Esophagus muscularis mucosa (tissue), 4 donors: Measurements from ENCODE around the gene KRTAP9-8. TPM values are rescaled to one million over a fixed set of nuclear protein-coding genes. Genes with fewer than 3 reads are reported as not detected.
"Not testable (repeated sequence)": the region's sequence is repeated elsewhere in the genome, so short reads cannot be mapped to it uniquely, and the experiment has no call there.

ENCODE experiments used
- DNase-seq: peaks from one replicate; pipeline ENCODE4 v3.0.0-alpha.2; 2017; ENCODE audit errors: extremely low spot score
- H3K27ac ChIP-seq, 4 donors: fragments of 200-600 bp; sonication (generic); replicated peaks in 1 of 4; 1 replicate in 3 of 4; 2 replicates in 1 of 4; pipeline ENCODE4 v1.5.1; 2016 to 2019; ENCODE audit warnings: mild to moderate bottlenecking in 1 of 4
- H3K27me3 ChIP-seq, 4 donors: fragments of 200-600 bp; sonication (generic); one replicate each; pipeline versions ENCODE4 v1.5.1 to v1.6.0; 2016 to 2019
- H3K36me3 ChIP-seq, 4 donors: fragments of 200-600 bp; sonication (generic); one replicate each; pipeline ENCODE4 v1.5.1; 2016 to 2019
- H3K4me1 ChIP-seq, 4 donors: fragments of 200-600 bp; sonication (generic); one replicate each; pipeline ENCODE4 v1.5.1; 2016 to 2019
- H3K4me3 ChIP-seq, 4 donors: fragments of 200-600 bp; sonication (generic); 1 replicate in 2 of 4; 2 replicates in 2 of 4; pipeline ENCODE4 v1.5.1; 2016 to 2019; ENCODE audit warnings: mild to moderate bottlenecking in 4 of 4, moderate library complexity in 1 of 4
- H3K9me3 ChIP-seq, 4 donors: fragments of 200-600 bp; sonication (generic); 1 replicate in 3 of 4; 2 replicates in 1 of 4; pipeline ENCODE4 v1.5.1; 2016 to 2019
- EP300 ChIP-seq: sonication (generic); formaldehyde crosslinking; IDR thresholded peaks from one replicate; pipeline ENCODE4 v1.6.1; 2017; ENCODE audit warnings: antibody characterized with exemption
- POLR2A ChIP-seq: fragments of 450-650 bp; IDR thresholded peaks from one replicate; pipeline ENCODE4 v1.6.1; 2017; ENCODE audit warnings: antibody characterized with exemption, moderate library complexity, mild to moderate bottlenecking, low read depth
- POLR2AphosphoS5 ChIP-seq, 2 donors: sonication (generic); formaldehyde crosslinking; IDR thresholded peaks; one replicate each; pipeline ENCODE4 v1.6.1; 2017; ENCODE audit warnings: antibody characterized with exemption in 2 of 2
- WGBS: methylation state at CpG from one replicate; pipeline ENCODE4 v1.1.5; 2018; 5-methylcytosine and 5-hydroxymethylcytosine counted together
- intact Hi-C: fragments of 100-400 bp; cut with DNase I; formaldehyde crosslinking; loops from one replicate; pipeline ENCODE4 v1.15.1; 2023
- total RNA-seq, 4 donors: library from RNA; depleted of rRNA; stranded (reverse); fragments of >200 nt; gene quantifications; one replicate each; pipeline versions ENCODE4 v1.1.0 to v1.2.1, GENCODE V29; 2016
- TF ChIP-seq, protein P1 (sequence below), 3 experiments: fragments of 200-600 bp in 2 of 3; fragments of 450-650 bp in 1 of 3; sonication (generic) in 2 of 3; IDR thresholded peaks; one replicate each; pipeline ENCODE4 v1.5.1; 2017 to 2019; ENCODE audit warnings: antibody characterized with exemption in 3 of 3, mild to moderate bottlenecking in 2 of 3, moderate library complexity in 1 of 3

KRTAP9-8 gene, protein sequence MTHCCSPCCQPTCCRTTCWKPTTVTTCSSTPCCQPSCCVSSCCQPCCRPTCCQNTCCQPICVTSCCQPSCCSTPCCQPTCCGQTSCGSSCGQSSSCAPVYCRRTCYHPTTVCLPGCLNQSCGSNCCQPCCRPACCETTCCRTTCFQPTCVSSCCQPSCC
- total RNA-seq, result not detected

DNA sequence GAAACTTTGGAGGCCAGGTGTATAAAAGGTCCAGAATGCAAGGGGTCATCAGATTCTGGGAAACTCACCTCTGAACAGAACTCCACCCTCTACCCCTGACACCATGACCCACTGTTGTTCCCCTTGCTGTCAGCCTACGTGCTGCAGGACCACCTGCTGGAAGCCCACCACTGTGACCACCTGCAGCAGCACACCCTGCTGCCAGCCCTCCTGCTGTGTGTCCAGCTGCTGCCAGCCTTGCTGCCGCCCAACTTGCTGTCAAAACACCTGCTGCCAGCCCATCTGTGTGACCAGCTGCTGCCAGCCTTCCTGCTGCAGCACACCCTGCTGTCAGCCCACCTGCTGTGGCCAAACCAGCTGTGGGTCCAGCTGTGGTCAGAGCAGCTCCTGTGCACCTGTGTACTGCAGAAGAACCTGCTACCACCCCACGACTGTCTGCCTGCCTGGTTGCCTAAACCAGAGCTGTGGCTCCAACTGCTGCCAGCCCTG, at the start of gene KRTAP9-8:
Gene KRTAP9-8, plus strand, starts transcription at position 51 of the 489 bp plus-strand sequence. Its CDS starts 53 bp downstream, at position 104.
- H3K27ac ChIP-seq, H3K4me1 ChIP-seq, H3K9me3 ChIP-seq, H3K4me3 ChIP-seq, H3K36me3 ChIP-seq, DNase-seq, intact Hi-C loops: not testable (repeated sequence)
- peaks cover 0 to 22% (median 0%) of the 10 kb centered on the region in 4 donors for H3K27me3 ChIP-seq
- no CpG with 5 or more reads among the region's 3 CpGs for WGBS

DNA sequence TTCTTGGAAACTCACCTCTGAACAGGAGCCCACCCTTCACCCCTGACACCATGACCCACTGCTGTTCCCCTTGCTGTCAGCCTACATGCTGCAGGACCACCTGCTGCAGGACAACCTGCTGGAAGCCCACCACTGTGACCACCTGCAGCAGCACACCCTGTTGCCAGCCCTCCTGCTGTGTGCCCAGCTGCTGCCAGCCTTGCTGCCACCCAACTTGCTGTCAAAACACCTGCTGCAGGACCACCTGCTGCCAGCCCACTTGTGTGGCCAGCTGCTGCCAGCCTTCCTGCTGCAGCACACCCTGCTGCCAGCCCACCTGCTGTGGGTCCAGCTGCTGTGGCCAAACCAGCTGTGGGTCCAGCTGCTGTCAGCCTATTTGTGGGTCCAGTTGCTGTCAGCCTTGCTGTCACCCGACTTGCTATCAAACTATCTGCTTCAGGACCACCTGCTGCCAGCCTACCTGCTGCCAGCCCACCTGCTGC, 47.9 kb upstream of the KRTAP9-8 start, which contains the start of gene KRTAP9-1:
Gene KRTAP9-1, plus strand, starts transcription at position 51 of the 482 bp plus-strand sequence. Its CDS starts 0 bp downstream, at position 51.
- H3K4me3 ChIP-seq, H3K4me1 ChIP-seq, intact Hi-C loops, H3K36me3 ChIP-seq, H3K27ac ChIP-seq, H3K9me3 ChIP-seq, DNase-seq: not testable (repeated sequence)
- WGBS, result 57% methylated on average over 1 of the region's 1 CpG
- peaks cover 0 to 20% (median 0%) of the 10 kb centered on the region in 4 donors for H3K27me3 ChIP-seq

DNA sequence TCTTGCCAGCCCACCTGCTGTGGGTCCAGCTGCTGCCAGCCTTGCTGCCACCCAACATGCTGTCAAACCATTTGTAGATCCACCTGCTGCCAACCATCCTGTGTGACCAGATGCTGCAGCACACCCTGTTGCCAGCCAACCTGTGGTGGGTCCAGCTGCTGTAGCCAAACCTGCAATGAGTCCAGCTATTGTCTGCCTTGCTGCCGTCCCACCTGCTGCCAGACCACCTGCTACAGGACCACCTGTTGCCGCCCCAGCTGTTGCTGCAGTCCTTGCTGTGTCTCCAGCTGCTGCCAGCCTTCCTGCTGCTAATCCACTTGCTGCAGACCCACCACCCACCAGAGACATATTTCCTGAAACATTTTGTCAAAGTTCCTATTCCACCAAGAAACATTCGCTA, 47.5 kb upstream of the KRTAP9-8 start:
- Histone ChIP-seq H3K36me3 (no peaks in the 10 kb centered on the region), H3K4me1 (no peaks in the 10 kb centered on the region), H3K4me3 (no peak overlapping the region), H3K9me3 (no peaks in the 10 kb centered on the region), H3K27ac (no peak overlapping the region), H3K27me3 (peaks cover 0 to 18% (median 0%) of the 10 kb centered on the region in 4 donors)
- TF ChIP-seq EP300, result no peak
- no peak for TF ChIP-seq POLR2A
- no peak for TF ChIP-seq POLR2AphosphoS5 (IDR thresholded peaks at IDR 0.05)
- TF ChIP-seq, protein P1, sequence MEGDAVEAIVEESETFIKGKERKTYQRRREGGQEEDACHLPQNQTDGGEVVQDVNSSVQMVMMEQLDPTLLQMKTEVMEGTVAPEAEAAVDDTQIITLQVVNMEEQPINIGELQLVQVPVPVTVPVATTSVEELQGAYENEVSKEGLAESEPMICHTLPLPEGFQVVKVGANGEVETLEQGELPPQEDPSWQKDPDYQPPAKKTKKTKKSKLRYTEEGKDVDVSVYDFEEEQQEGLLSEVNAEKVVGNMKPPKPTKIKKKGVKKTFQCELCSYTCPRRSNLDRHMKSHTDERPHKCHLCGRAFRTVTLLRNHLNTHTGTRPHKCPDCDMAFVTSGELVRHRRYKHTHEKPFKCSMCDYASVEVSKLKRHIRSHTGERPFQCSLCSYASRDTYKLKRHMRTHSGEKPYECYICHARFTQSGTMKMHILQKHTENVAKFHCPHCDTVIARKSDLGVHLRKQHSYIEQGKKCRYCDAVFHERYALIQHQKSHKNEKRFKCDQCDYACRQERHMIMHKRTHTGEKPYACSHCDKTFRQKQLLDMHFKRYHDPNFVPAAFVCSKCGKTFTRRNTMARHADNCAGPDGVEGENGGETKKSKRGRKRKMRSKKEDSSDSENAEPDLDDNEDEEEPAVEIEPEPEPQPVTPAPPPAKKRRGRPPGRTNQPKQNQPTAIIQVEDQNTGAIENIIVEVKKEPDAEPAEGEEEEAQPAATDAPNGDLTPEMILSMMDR (IDR thresholded peaks at IDR 0.05), result no peak
- WGBS, result 87% methylated on average over 3 of the region's 3 CpGs
- DNase-seq, result no peak
- intact Hi-C loops, result no loop called here

DNA sequence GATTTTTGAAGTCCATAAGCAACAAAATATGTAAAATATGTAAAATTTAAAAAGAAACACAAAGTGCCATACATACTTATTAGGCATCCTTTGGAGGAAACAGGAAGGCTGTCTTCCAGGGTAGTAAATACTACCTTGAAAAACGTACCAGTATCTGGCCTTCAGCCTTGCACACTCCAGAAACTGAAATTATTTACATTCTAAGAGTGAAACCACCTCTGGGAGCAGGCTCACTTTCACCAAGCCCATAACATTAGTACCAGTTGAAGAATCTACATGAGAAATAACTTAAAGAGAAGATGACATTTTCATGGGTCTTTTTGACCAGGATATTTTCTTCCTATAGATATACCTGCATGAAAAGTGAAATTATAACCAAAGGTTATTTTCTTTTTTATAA, 41.7 kb upstream of the KRTAP9-8 start:
- no peak for DNase-seq
- Histone ChIP-seq H3K4me3 (no peak overlapping the region), H3K27ac (no peak overlapping the region), H3K27me3 (no peaks in the 10 kb centered on the region), H3K9me3 (peaks cover 0 to 7% (median 0%) of the 10 kb centered on the region in 4 donors), H3K4me1 (no peaks in the 10 kb centered on the region), H3K36me3 (no peaks in the 10 kb centered on the region)
- intact Hi-C loops, result no loop called here
- no peak for TF ChIP-seq EP300
- WGBS, result 37% methylated on average over 1 of the region's 1 CpG

DNA sequence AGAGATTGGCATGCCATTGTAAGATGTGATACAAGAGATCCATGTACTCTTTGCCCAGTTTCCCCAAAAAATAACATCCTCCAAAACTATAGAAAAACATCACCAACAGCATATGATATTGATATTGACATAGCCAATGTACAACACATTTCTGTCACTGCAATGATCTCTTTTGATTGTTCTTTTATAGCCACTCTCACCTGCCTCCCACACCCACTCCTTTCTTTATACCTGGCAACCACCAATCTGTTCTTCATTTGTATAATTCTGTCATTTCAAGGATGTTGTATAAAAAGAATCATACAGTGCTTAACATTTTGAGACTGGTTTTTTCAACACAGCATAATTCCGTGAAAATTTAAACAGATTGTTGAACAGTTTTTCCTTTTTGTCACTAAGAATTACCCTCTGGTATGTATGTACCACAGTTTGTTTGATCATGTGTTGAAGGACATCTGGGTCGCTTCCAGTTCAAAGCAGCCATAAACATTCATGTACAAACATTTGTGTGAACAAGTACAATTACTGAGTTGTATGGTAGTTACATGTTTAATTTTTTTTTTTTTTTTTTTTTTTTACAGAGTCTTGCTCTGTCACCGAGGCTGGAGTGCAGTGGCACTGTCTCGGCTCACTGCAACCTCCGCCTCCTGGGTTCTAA, 38.2 kb upstream of the KRTAP9-8 start:
- 65% methylated on average over 4 of the region's 5 CpGs for WGBS

More for the DNA sequence above, 38.2 kb upstream of the KRTAP9-8 start:
- DNase-seq, result no peak
- no peaks in the 10 kb centered on the region for H3K27me3 ChIP-seq
- intact Hi-C loops, result no loop called here
- H3K4me1 ChIP-seq, result no peaks in the 10 kb centered on the region
- no peak overlapping the region for H3K4me3 ChIP-seq
- no peak overlapping the region for H3K27ac ChIP-seq
- peaks cover 0 to 7% (median 0%) of the 10 kb centered on the region in 4 donors for H3K9me3 ChIP-seq
- H3K36me3 ChIP-seq, result no peaks in the 10 kb centered on the region
- TF ChIP-seq EP300 (no peak), POLR2AphosphoS5 (IDR thresholded peaks at IDR 0.05) (no peak), POLR2A (no peak)
- TF ChIP-seq, protein P1 (IDR thresholded peaks at IDR 0.05), result no peak
